Measurements from ENCODE around the gene POLE.

POLE gene

GRCh38 chr12:132574271-132574996 lies 112.7 kb downstream of the POLE start:
- Histone ChIP-seq H3K4me3 (ENCODE audit: low read depth in 1 of 2, low read length in 1 of 2) (no peak overlapping the region), H3K9me3 (no peaks in the 10 kb centered on the region), H3K36me3 (peaks cover 93% of the 10 kb centered on the region), H3K27ac (no peak overlapping the region), H3K4me1 (ENCODE audit: control insufficient read depth in 1 of 2, insufficient read depth in 1 of 2, low read depth in 1 of 2, low read length in 1 of 2) (no peaks in the 10 kb centered on the region), H3K27me3 (no peaks in the 10 kb centered on the region)
- TF ChIP-seq CTCF (IDR thresholded peaks at IDR 0.05) = no peak
